Measurements from ENCODE around the gene FHIT. TPM values are rescaled to one million over a fixed set of nuclear protein-coding genes. Genes with fewer than 3 reads are reported as not detected.

FHIT gene
- total and polyA plus RNA-seq, 10 of the 15 experiments (the other 5 are each of a cell fraction or from before 2014, with no cell fraction given) = 4.2 to 14.9 (median 9.4) TPM

- TF ChIP-seq, protein P1, sequence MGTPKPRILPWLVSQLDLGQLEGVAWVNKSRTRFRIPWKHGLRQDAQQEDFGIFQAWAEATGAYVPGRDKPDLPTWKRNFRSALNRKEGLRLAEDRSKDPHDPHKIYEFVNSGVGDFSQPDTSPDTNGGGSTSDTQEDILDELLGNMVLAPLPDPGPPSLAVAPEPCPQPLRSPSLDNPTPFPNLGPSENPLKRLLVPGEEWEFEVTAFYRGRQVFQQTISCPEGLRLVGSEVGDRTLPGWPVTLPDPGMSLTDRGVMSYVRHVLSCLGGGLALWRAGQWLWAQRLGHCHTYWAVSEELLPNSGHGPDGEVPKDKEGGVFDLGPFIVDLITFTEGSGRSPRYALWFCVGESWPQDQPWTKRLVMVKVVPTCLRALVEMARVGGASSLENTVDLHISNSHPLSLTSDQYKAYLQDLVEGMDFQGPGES (IDR thresholded peaks at IDR 0.05) = no peak
Observed at GRCh38 chr3:59780209-59780608, 1471.0 kb downstream of the FHIT start (continued).

DNA sequence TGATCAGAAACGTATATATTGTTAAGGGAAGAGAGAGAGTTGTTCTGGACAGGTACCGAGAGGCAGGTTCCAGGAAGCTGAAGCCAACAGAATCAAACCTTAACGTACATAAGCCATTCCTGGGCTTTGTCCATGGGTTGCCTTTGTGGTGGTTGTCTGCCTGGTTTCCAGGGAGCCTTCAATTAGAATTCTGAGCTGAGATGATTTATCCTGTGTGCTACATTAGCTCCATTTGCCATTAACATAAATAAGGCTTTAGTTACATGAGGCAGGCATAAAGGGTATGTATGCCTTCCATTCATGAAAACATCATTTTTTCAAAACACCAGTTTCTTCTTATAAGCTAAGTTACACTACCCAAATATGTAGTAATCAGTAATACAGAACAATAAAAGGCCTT lies 1472.0 kb downstream of the FHIT start:
- no peak for ATAC-seq
- intact Hi-C loops (cut with micrococcal nuclease; ENCODE audit: unreplicated experiment) (loop anchor here (5.0 kb wide), 1 partner anchor 63 kb away; no protein-coding TSS in a partner anchor), in situ Hi-C loops (cut with MboI) (no loop called here)
- H2AFZ ChIP-seq (ENCODE audit: control insufficient read depth, low read depth, low read length) = no peak overlapping the region
- CTCF ChIA-PET = interaction anchor here (0.8 kb wide), 1 partner anchor 201 kb away, joined by 3 read pairs; no protein-coding TSS in a partner anchor
- 24% methylated on average over 3 of the region's 3 CpGs for WGBS (ENCODE audit: insufficient coverage, insufficient replicate concordance, low lambda C conversion rate, missing lambda C conversion rate)
- RAD21 ChIA-PET (ENCODE audit: unreplicated experiment) = no interaction called here
- no peak overlapping the region for H3K27ac ChIP-seq (ENCODE audit: control insufficient read depth, insufficient read depth)
- no peak overlapping the region for H3K4me3 ChIP-seq
- H3K27me3 ChIP-seq (replicated peaks in 1 of 2; ENCODE audit: control insufficient read depth in 2 of 2, insufficient read depth in 2 of 2, low read length in 1 of 2) = no peaks in the 10 kb centered on the region
- no peaks in the 10 kb centered on the region for H3K79me2 ChIP-seq (ENCODE audit: control insufficient read depth, insufficient read depth, low read length)
- no peak for FAIRE-seq
- SMC1A ChIA-PET (ENCODE audit: uncharacterized antibody, unreplicated experiment) = interaction anchor here (0.6 to 0.9 kb wide), 2 partner anchors 78 to 288 kb away, joined by 3 to 5 read pairs; no protein-coding TSS in a partner anchor
- DNase-seq (ENCODE audit: low read depth, low spot score) = no peak
- BruUV-seq (replicated peaks) = no TSS peak
- peaks cover 9% of the 10 kb centered on the region for H3K4me1 ChIP-seq (ENCODE audit: control insufficient read depth, insufficient read depth, low read length)
- no peaks in the 10 kb centered on the region for H3K9me3 ChIP-seq (replicated peaks; ENCODE audit: control insufficient read depth, insufficient read depth, low read length)
- no peak overlapping the region for H3K9ac ChIP-seq (ENCODE audit: control insufficient read depth, insufficient read depth, low read length)
- H3K36me3 ChIP-seq (ENCODE audit: control insufficient read depth in 2 of 2, insufficient read depth in 2 of 2, low read length in 1 of 2) = no peaks in the 10 kb centered on the region
- H3K4me2 ChIP-seq (ENCODE audit: control insufficient read depth, insufficient read depth) = no peak overlapping the region
- POLR2A ChIA-PET = no interaction called here
- H4K20me1 ChIP-seq (ENCODE audit: control insufficient read depth, insufficient read depth) = no peaks in the 10 kb centered on the region
- no peak for TF ChIP-seq TARDBP (IDR thresholded peaks at IDR 0.05; ENCODE audit: borderline replicate concordance)
- TF ChIP-seq KDM1A (IDR thresholded peaks at IDR 0.05; ENCODE audit: borderline replicate concordance) = no peak
- TF ChIP-seq CBFB (IDR thresholded peaks at IDR 0.05; ENCODE audit: low read depth) = no peak
- no peak for TF ChIP-seq RFX5 (IDR thresholded peaks at IDR 0.05; ENCODE audit: low read depth, low read length)
- TF ChIP-seq ZNF384 (IDR thresholded peaks at IDR 0.05; ENCODE audit: borderline replicate concordance, low read depth, low read length) = no peak
- TF ChIP-seq, protein P2, sequence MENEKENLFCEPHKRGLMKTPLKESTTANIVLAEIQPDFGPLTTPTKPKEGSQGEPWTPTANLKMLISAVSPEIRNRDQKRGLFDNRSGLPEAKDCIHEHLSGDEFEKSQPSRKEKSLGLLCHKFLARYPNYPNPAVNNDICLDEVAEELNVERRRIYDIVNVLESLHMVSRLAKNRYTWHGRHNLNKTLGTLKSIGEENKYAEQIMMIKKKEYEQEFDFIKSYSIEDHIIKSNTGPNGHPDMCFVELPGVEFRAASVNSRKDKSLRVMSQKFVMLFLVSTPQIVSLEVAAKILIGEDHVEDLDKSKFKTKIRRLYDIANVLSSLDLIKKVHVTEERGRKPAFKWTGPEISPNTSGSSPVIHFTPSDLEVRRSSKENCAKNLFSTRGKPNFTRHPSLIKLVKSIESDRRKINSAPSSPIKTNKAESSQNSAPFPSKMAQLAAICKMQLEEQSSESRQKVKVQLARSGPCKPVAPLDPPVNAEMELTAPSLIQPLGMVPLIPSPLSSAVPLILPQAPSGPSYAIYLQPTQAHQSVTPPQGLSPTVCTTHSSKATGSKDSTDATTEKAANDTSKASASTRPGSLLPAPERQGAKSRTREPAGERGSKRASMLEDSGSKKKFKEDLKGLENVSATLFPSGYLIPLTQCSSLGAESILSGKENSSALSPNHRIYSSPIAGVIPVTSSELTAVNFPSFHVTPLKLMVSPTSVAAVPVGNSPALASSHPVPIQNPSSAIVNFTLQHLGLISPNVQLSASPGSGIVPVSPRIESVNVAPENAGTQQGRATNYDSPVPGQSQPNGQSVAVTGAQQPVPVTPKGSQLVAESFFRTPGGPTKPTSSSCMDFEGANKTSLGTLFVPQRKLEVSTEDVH (IDR thresholded peaks at IDR 0.05; ENCODE audit: low read depth, partially characterized antibody) = no peak
- TF ChIP-seq JUNB (IDR thresholded peaks at IDR 0.05) = no peak
- no peak for TF ChIP-seq ZNF622 (IDR thresholded peaks at IDR 0.05)
- TF ChIP-seq, protein P3, sequence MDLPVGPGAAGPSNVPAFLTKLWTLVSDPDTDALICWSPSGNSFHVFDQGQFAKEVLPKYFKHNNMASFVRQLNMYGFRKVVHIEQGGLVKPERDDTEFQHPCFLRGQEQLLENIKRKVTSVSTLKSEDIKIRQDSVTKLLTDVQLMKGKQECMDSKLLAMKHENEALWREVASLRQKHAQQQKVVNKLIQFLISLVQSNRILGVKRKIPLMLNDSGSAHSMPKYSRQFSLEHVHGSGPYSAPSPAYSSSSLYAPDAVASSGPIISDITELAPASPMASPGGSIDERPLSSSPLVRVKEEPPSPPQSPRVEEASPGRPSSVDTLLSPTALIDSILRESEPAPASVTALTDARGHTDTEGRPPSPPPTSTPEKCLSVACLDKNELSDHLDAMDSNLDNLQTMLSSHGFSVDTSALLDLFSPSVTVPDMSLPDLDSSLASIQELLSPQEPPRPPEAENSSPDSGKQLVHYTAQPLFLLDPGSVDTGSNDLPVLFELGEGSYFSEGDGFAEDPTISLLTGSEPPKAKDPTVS (IDR thresholded peaks at IDR 0.05; ENCODE audit: low read depth, low read length) = no peak
- no peak for TF ChIP-seq SP1 (IDR thresholded peaks at IDR 0.05; ENCODE audit: low read depth, low read length)
- TF ChIP-seq EZH2 (IDR thresholded peaks at IDR 0.05; ENCODE audit: borderline replicate concordance, control insufficient read depth, low read depth, low read length) = no peak
- TF ChIP-seq NBN (IDR thresholded peaks at IDR 0.05) = no peak
- TF ChIP-seq HCFC1 (IDR thresholded peaks at IDR 0.05; ENCODE audit: low read length) = no peak
- no peak for TF ChIP-seq YBX1 (IDR thresholded peaks at IDR 0.05)
- TF ChIP-seq SKIL (IDR thresholded peaks at IDR 0.05; ENCODE audit: low read depth, poor library complexity, severe bottlenecking) = no peak
